AG09309 (cell line): ENCODE data around the gene ADRA2B.
"Not testable (repeated sequence)": the region's sequence is repeated elsewhere in the genome, so short reads cannot be mapped to it uniquely, and the experiment has no call there.

Source experiments
- DNase-seq: peaks from one replicate; pipeline ENCODE4 v3.0.0-alpha.2; 2010; ENCODE audit warnings: low read depth
- H3K4me3 ChIP-seq: 2 replicates; pipeline ENCODE4 v1.5.1; 2011; ENCODE audit warnings: mild to moderate bottlenecking, low read depth, low read length, moderate library complexity; ENCODE audit not compliant: control insufficient read depth
- CTCF ChIP-seq: IDR thresholded peaks from 2 replicates; pipeline ENCODE4 v1.5.1; 2011; ENCODE audit warnings: mild to moderate bottlenecking, low read depth, low read length, inconsistent platforms; ENCODE audit not compliant: insufficient read depth, control insufficient read depth; ENCODE audit errors: missing control alignments

The ADRA2B gene

DNA sequence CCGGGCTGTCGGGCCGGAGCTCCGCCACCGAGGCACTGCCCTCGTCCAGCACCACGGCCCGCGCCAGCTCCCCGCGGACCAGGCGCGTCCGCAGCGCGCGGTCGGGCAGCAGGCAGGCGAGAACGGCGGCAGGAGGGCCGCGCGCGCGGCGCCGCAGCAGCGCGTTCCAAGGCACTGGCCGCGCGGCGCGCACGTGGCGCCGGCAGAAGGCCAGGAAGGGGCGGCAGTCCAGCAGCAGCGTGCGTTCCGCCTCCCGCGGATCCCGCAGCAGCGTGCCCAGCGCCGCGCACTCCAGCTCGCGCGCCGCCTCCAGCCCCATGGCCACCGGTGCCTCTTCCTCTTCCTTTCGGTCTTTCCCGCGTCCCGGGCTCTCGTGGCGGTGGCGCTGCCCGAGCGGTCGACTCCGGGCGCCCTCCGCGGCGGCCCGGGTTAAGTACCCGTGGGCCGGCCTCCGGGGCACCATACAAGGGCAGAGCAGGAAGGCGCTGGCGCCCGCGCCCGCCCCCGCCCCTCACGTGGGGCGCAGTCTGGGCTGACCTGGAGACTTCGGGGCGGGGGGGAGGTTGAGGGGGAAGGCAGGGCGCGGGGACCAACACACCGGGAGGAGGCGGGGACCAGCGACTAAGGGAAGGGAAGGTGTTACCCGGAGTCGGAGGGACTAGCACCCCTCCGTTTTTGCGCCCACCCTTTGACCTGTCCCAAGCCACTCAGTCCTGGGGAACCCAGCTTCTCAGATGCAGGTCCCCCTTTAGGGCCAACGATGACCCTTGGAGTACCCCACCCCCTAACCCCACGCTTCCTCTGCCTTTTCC, 28.9 kb upstream of the ADRA2B start, which contains the start of gene DUSP2:
TSS of gene DUSP2 (minus strand) at position 405 of the 812 bp plus-strand sequence. CDS start at position 319, 86 bp downstream.
- no peak for TF ChIP-seq CTCF
- DNase-seq = no peak
- peak within 1 kb of the TSS; percentile 38 for H3K4me3 ChIP-seq

DNA sequence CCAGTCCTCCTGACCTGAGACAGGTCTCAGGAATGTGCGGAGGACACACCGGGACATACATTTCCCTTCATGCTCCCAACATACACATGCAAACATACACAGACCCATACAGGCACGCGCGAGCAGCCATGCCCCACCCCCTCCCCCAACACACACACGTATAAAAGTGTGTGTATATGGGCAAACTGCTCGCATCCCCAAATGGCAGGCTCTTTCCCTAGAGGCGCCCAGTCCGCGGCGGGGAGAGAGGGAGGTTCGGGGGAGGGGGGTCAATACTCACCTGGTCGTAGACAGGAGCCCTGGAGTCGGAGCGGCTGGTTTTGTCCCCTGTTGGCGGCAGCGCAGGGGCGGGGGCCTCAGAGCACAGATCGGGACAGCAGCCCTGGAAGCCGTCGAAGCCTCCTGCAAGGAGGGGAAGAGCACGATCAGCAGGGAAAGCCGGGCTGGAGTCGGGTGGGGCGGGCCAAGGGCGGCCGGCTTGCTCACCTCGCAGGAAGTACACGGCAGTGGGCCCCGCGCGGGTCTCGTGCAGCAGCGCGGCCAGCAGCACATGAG, 28.2 kb upstream of the ADRA2B start:
- peak overlapping the region; percentile 28 for H3K4me3 ChIP-seq
- no peak for DNase-seq
- TF ChIP-seq CTCF = no peak

- peak; percentile 3 for TF ChIP-seq CTCF
- H3K4me3 ChIP-seq = peak overlapping the region; percentile 28; the same call in 1 of the 2 replicates
- DNase-seq = no peak
Measured at GRCh38 chr2:96143848-96144480, 27.6 kb upstream of the ADRA2B start.

- no peak for DNase-seq
- TF ChIP-seq CTCF = no peak
- no peak overlapping the region for H3K4me3 ChIP-seq
Measured at GRCh38 chr2:96143231-96143847, 27.0 kb upstream of the ADRA2B start.

DNA sequence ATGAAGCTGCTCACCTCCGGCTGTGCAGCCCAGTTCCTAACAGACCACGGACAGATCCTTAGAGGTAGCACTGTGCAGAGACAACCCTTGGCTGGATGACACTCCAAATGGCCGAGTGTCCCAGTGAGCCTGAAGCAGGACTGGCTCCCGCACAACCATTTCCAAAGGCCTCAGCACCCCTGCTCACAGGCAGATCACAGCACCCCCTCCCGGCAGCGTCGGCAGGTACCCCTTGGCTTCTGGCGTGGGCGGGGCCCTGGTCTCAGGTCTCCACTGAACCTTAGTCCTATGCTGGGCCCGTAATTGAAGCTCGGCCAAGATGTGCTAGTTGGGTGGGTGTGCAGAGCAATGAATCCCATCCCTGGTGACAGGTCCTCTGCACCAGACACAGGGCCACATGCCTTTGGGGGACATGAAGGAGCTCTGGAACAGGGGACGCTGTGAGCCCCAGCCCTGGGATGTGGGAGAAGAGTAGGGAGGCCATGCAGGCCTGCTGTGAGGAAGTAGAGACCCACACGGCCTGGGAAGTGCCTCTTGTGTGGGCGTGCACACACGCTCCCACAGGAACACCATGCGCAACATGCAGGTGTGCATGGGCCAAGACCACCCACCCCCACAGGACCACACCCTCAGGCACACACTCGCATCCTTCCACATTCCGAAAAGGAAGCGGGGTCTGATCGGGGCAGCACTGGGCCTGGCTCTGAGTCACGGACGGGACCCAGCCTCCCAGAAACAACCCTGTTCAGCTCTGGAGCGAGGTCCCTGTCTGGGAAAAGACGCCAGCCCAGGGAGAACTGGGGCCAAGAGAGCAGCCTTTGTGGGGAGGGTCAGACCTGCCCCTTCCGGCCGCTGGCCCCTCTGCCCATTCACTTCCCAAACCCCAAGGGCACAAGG, 26.1 kb upstream of the ADRA2B start:
- no peak overlapping the region for H3K4me3 ChIP-seq
- DNase-seq = no peak
- TF ChIP-seq CTCF = no peak

GRCh38 chr2:96141624-96141967, 25.2 kb upstream of the ADRA2B start:
- not testable (repeated sequence) for H3K4me3 ChIP-seq

More at GRCh38 chr2:96141624-96141967, 25.2 kb upstream of the ADRA2B start:
- DNase-seq = not testable (repeated sequence)
